Panc1 (cell line): ENCODE data around the gene RAB7A. TPM values are rescaled to one million over a fixed set of nuclear protein-coding genes. Genes with fewer than 3 reads are reported as not detected.
"Not testable (repeated sequence)": the region's sequence is repeated elsewhere in the genome, so short reads cannot be mapped to it uniquely, and the experiment has no call there.

Experiments used
- ATAC-seq: fragments of 200-7000 bp; cut with Tn5 transposase; 2 replicates; pipeline ENCODE4 v1.9.1; 2020; ENCODE audit warnings: mild to moderate bottlenecking, moderate library complexity
- BruUV-seq: library from RNA; stranded (reverse); fragments of 400-500 nt; replicated peaks from 2 replicates; lab custom pipeline; 2021; lab: Mats Ljungman, UMichigan
- CTCF ChIA-PET: fragments of 300-600 bp; sonication (Branson Sonifier 250); formaldehyde crosslinking; loops from one replicate; lab custom pipeline; 2022; ENCODE audit warnings: antibody characterized with exemption; lab: Charles Lee
- POLR2A ChIA-PET: fragments of 300-600 bp; sonication (Branson Sonifier 250); formaldehyde crosslinking; loops from one replicate; lab custom pipeline; 2022; ENCODE audit warnings: antibody characterized with exemption; lab: Charles Lee
- DNase-seq: peaks from one replicate; pipeline ENCODE4 v3.0.0-alpha.2; 2010; ENCODE audit warnings: low read depth, low spot score
- H3K27ac ChIP-seq: 2 replicates; pipeline ENCODE4 v1.5.1; 2011; ENCODE audit warnings: mild to moderate bottlenecking, low read length, inconsistent platforms
- H3K27me3 ChIP-seq: fragments of 200-500 bp; sonication (Bioruptor generic); 2 replicates; pipeline ENCODE4 v1.6.0; 2014; ENCODE audit warnings: low read length, inconsistent platforms; ENCODE audit not compliant: control insufficient read depth, insufficient read depth
- H3K36me3 ChIP-seq: fragments of 200-500 bp; sonication (Bioruptor generic); 2 replicates; pipeline ENCODE4 v1.5.1; 2014; ENCODE audit warnings: inconsistent platforms, mild to moderate bottlenecking, low read length, moderate library complexity; ENCODE audit not compliant: control insufficient read depth, insufficient read depth
- H3K4me1 ChIP-seq: 2 replicates; pipeline ENCODE4 v1.5.1; 2011; ENCODE audit warnings: inconsistent platforms, mild to moderate bottlenecking, low read length, moderate library complexity; ENCODE audit not compliant: control insufficient read depth, insufficient read depth
- H3K4me3 ChIP-seq, 2 experiments: 2 replicates each; pipeline ENCODE4 v1.5.1; 2011 to 2012; ENCODE audit warnings: low read depth in 2 of 2, low read length in 2 of 2, mild to moderate bottlenecking in 2 of 2, inconsistent platforms in 1 of 2, moderate library complexity in 1 of 2
- H3K9me3 ChIP-seq: fragments of 200-500 bp; sonication (Bioruptor generic); 2 replicates; pipeline ENCODE4 v1.5.1; 2014; ENCODE audit warnings: low read depth, mild to moderate bottlenecking, inconsistent platforms, low read length, moderate library complexity; ENCODE audit not compliant: control insufficient read depth, insufficient read depth
- CTCF ChIP-seq: fragments of 450-650 bp; IDR thresholded peaks from 2 replicates; pipeline ENCODE4 v1.5.1; 2017; ENCODE audit warnings: mild to moderate bottlenecking
- POLR2AphosphoS5 ChIP-seq: IDR thresholded peaks from 2 replicates; pipeline ENCODE4 v1.6.1; 2012; ENCODE audit warnings: mild to moderate bottlenecking, low read depth, low read length, moderate library complexity
- REST ChIP-seq, 2 experiments: IDR thresholded peaks; 2 replicates each; pipeline ENCODE4 v1.6.1; 2011 to 2012; ENCODE audit warnings: low read depth in 2 of 2, control low read depth in 1 of 2, low read length in 1 of 2, mild to moderate bottlenecking in 1 of 2, moderate library complexity in 1 of 2; ENCODE audit not compliant: insufficient read depth in 1 of 2
- SIN3A ChIP-seq: IDR thresholded peaks from 2 replicates; pipeline ENCODE4 v1.6.1; 2012; ENCODE audit warnings: low read depth, mild to moderate bottlenecking, low read length, moderate library complexity, borderline replicate concordance; ENCODE audit not compliant: insufficient read depth
- TCF7L2 ChIP-seq: IDR thresholded peaks from 2 replicates; pipeline ENCODE4 v1.6.1; 2011; ENCODE audit warnings: mild to moderate bottlenecking, low read depth, low read length, inconsistent platforms
- in situ Hi-C: cut with HindIII; loops from 2 replicates; pipeline ENCODE4 v1.10.0; 2016; ENCODE audit warnings: low sequenced_read_pairs, low pct_unique_long_range_greater_than_20kb
- intact Hi-C: fragments of 100-400 bp; cut with micrococcal nuclease; formaldehyde crosslinking; loops from one replicate; pipeline ENCODE4 v1.10.0; 2022; ENCODE audit not compliant: unreplicated experiment
- total RNA-seq: library from RNA; stranded (reverse); gene quantifications from one replicate; pipeline ENCODE4 v1.2.1, GENCODE V29; 2021; ENCODE audit not compliant: unreplicated experiment

RAB7A gene
- total RNA-seq, 1 experiment from 2014 or later, result 386 TPM

- ChIA-PET POLR2A (no interaction called here), CTCF (no interaction called here)
- H3K9me3 ChIP-seq, result no peaks in the 10 kb centered on the region
- no peaks in the 10 kb centered on the region for H3K27me3 ChIP-seq
- TSS peak; percentile 65 for BruUV-seq
- DNase-seq, result no peak
- peak overlapping the region; percentile 85 to 99 for H3K4me3 ChIP-seq
- peaks cover 33% of the 10 kb centered on the region for H3K4me1 ChIP-seq
- in situ Hi-C loops (no loop called here), intact Hi-C loops (no loop called here)
- H3K27ac ChIP-seq, result peak overlapping the region; percentile 90
- H3K36me3 ChIP-seq, result no peaks in the 10 kb centered on the region; the same call in 1 of the 2 replicates
- no peak for ATAC-seq
- no peak for TF ChIP-seq CTCF
- no peak for TF ChIP-seq TCF7L2
- no peak for TF ChIP-seq SIN3A
- no peak for TF ChIP-seq POLR2AphosphoS5
- no peak for TF ChIP-seq REST (IDR thresholded peaks at IDR 0.05; ENCODE audit: insufficient read depth in 1 of 2, low read depth in 2 of 2, low read length in 1 of 2)
Observed at GRCh38 chr3:128727485-128727884, 1.5 kb downstream of the RAB7A start.

GRCh38 chr3:128727996-128728395 is 2.0 kb downstream of the RAB7A start:
- in situ Hi-C loops, result no loop called here
- POLR2A ChIA-PET, result no interaction called here
- Histone ChIP-seq H3K4me3 (peak overlapping the region; percentile 85 to 99), H3K9me3 (no peaks in the 10 kb centered on the region), H3K27ac (no peak overlapping the region), H3K36me3 (no peaks in the 10 kb centered on the region; the same call in 1 of the 2 replicates), H3K4me1 (peaks cover 33% of the 10 kb centered on the region), H3K27me3 (no peaks in the 10 kb centered on the region)
- DNase-seq, result no peak
- ATAC-seq, result no peak
- BruUV-seq, result no TSS peak
- intact Hi-C loops, result no loop called here
- CTCF ChIA-PET, result no interaction called here
- TF ChIP-seq CTCF, result no peak

GRCh38 chr3:128728521-128728920 is 2.5 kb downstream of the RAB7A start:
- peaks cover 33% of the 10 kb centered on the region for H3K4me1 ChIP-seq
- in situ Hi-C loops, H3K27me3 ChIP-seq, POLR2A ChIA-PET, H3K27ac ChIP-seq, CTCF ChIA-PET, H3K36me3 ChIP-seq, DNase-seq, intact Hi-C loops, BruUV-seq, H3K9me3 ChIP-seq, ATAC-seq: not testable (repeated sequence)
- peak overlapping the region; percentile 85 to 99; a peak in 3 of 4 replicates for H3K4me3 ChIP-seq
